ENCODE data around the gene GPR146. TPM values are rescaled to one million over a fixed set of nuclear protein-coding genes. Genes with fewer than 3 reads are reported as not detected.

GPR146 gene
- total RNA-seq, 4 donors from 2014 or later = 12.5 to 30.8 (median 25.5) TPM

DNA sequence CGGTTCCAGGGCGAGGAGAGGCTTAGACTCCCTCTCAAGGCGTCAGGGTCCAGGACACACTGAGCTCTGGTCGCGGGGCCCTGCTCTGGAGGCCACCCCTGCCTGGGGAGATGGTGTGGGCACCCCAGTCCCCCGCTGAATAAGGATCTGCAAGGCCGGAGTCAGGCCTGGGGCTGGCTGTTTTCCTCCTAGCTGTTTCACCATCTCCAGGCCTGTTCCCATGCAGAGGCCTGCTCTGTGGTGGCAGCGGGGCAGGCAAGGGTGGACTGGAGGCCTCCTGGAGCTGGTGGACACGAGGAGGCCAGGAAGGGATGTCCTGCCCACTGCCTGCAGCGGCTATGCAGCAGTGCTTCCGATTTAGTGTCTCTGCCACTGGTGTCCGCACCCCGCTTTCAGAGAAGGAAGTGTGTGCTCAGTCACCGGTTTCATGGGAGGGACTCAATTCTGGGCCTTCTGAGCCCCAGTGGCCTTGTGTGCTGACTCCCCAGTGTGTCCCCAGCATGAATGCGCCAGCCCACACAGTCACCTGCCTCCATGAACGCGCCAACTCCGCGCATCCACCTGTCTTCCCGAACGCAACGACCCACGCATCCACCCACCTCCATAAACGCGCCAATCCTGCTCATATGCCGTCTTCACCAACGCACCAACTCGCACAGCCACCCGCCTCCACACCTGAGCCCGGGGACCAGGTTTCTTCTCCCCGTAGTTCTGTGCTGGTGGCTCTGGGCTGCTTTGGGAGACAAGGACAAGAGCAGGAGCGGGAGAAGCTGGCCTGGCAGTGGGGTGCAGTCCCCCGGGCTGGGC, 14.5 kb upstream of the GPR146 start:
- Histone ChIP-seq H3K36me3 (peaks cover 0 to 17% (median 15%) of the 10 kb centered on the region in 4 donors), H3K27ac (replicated peaks in 1 of 4) (peak overlapping the region; percentile 91 to 100 (median 96)), H3K9me3 (no peaks in the 10 kb centered on the region), H3K4me1 (peaks cover 19 to 52% (median 43%) of the 10 kb centered on the region in 4 donors), H3K4me3 (no peak overlapping the region), H3K27me3 (no peaks in the 10 kb centered on the region)
- intact Hi-C loops (cut with DNase I) = loop anchor here (5.0 kb wide), 1 partner anchor 38 kb away; no protein-coding TSS in a partner anchor
- no peak for DNase-seq (ENCODE audit: extremely low spot score)
- no peak for TF ChIP-seq EP300 (IDR thresholded peaks at IDR 0.05)
- no peak for TF ChIP-seq POLR2AphosphoS5 (IDR thresholded peaks at IDR 0.05)
- TF ChIP-seq, protein P1, sequence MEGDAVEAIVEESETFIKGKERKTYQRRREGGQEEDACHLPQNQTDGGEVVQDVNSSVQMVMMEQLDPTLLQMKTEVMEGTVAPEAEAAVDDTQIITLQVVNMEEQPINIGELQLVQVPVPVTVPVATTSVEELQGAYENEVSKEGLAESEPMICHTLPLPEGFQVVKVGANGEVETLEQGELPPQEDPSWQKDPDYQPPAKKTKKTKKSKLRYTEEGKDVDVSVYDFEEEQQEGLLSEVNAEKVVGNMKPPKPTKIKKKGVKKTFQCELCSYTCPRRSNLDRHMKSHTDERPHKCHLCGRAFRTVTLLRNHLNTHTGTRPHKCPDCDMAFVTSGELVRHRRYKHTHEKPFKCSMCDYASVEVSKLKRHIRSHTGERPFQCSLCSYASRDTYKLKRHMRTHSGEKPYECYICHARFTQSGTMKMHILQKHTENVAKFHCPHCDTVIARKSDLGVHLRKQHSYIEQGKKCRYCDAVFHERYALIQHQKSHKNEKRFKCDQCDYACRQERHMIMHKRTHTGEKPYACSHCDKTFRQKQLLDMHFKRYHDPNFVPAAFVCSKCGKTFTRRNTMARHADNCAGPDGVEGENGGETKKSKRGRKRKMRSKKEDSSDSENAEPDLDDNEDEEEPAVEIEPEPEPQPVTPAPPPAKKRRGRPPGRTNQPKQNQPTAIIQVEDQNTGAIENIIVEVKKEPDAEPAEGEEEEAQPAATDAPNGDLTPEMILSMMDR (IDR thresholded peaks at IDR 0.05) = no peak
- no peak for TF ChIP-seq POLR2A (IDR thresholded peaks at IDR 0.05; ENCODE audit: low read depth)
- WGBS = 93% methylated on average over 29 of the region's 33 CpGs

DNA sequence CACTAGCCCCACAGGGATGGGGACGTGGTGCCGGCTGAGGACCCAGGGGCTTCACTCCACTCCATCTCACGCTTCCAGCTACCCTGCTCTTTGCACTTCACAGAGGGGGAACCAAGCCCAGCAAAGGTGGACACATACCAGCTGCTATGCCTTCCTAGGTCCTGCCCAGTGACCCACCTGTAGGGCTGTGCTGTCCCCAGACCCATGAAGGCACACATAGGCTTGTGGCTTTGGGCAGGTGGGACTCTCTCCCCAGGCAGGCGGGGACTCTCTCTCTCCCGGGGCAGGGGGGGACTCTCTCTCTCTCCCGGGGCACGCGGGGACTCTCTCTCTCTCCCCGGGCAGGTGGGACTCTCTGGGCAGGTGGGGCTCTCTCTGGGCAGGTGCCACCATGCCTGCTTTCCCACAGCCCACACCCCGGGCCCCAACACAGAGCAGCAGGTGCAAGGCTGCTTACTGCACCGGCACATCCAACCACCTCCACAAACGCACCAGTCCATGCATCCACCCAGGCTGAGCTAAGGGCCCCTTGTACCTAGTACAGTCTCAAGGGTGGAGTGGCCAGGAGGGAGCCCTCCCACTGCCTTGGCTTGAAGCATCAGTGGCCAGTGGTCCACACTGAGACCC, 13.8 kb upstream of the GPR146 start:
- intact Hi-C loops (cut with DNase I) = no loop called here
- DNase-seq (ENCODE audit: extremely low spot score) = no peak
- TF ChIP-seq, protein P1 (IDR thresholded peaks at IDR 0.05) = no peak
- TF ChIP-seq POLR2AphosphoS5 (IDR thresholded peaks at IDR 0.05) (no peak), EP300 (IDR thresholded peaks at IDR 0.05) (no peak)
- H3K36me3 ChIP-seq = peaks cover 0 to 13% (median 9%) of the 10 kb centered on the region in 4 donors
- 92% methylated on average over 12 of the region's 12 CpGs for WGBS
- no peaks in the 10 kb centered on the region for H3K9me3 ChIP-seq
- no peak overlapping the region for H3K27ac ChIP-seq (replicated peaks in 1 of 4)
- H3K27me3 ChIP-seq = no peaks in the 10 kb centered on the region
- peaks cover 19 to 45% (median 39%) of the 10 kb centered on the region in 4 donors for H3K4me1 ChIP-seq
- H3K4me3 ChIP-seq = no peak overlapping the region

DNA sequence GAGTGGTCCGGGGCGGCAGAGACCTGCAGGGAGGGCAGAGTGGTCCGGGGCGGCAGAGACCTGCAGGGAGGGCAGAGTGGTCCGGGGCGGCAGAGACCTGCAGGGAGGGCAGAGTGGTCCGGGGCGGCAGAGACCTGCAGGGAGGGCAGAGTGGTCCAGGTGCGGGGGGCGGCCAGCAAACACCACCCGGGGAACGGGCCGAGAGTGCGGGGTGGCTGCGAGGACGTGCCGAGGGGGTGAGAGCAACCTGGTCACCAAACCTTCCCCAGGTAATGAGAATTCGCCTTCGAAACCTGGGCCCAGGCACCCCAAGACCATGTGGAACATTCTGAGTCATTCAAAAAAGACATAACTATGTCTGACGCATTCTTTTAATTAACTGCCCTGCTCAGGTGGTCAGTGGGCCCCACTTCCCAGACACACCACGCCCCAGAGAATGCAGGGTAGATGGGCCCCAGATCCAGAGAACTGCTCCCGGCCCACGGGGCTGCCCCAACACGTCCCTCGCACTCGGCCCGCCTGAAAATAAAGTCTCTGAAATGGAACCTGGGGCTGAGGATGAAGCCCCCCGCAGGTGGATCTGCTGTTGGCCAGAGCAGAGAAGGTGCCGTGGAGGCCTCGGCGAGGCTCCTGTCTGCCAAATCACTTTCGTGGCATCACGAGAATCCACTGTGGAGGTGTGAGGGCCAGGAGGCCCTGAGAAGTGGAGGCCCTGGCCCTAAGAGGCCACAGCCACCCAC, 12.5 kb upstream of the GPR146 start:
- DNase-seq (ENCODE audit: extremely low spot score) = no peak
- Histone ChIP-seq H3K4me1 (peaks cover 18 to 31% (median 26%) of the 10 kb centered on the region in 4 donors), H3K9me3 (no peaks in the 10 kb centered on the region), H3K4me3 (no peak overlapping the region), H3K27me3 (no peaks in the 10 kb centered on the region), H3K36me3 (no peaks in the 10 kb centered on the region), H3K27ac (replicated peaks in 1 of 4) (no peak overlapping the region)
- intact Hi-C loops (cut with DNase I) = no loop called here
- WGBS = 95% methylated on average over 24 of the region's 33 CpGs
- TF ChIP-seq, protein P1 (IDR thresholded peaks at IDR 0.05) = no peak
- TF ChIP-seq POLR2A (IDR thresholded peaks at IDR 0.05; ENCODE audit: low read depth) (no peak), POLR2AphosphoS5 (IDR thresholded peaks at IDR 0.05) (no peak), EP300 (IDR thresholded peaks at IDR 0.05) (no peak)

DNA sequence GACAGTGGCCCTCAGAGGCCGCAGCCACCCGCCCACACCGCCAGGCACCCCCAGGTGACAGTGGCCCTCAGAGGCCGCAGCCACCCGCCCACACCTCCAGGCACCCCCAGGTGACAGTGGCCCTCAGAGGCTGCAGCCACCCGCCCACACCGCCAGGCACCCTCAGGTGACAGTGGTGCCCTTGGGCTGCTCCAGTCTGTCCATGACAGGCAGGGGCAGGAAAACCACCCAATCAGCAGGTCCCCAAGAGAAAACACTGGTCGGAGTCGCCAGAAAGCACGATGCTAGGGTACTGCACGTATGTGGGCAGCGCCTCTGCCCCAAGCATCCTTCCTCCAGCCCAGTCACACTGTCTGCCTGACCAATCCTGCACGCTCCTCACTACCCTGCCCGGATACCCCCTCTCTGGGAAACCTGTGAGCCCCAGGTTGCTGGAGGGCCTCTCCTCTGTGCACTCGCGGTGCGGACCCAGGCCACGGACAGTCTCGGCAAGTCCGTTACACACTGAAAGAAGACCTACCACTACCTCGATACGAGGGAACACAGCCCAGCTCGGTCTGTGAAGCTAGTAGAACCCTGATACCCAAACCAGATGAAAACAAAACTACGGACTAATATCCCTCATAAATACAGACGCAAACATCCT, 11.7 kb upstream of the GPR146 start:
- H3K27ac ChIP-seq (replicated peaks in 1 of 4) = no peak overlapping the region
- no peak for DNase-seq (ENCODE audit: extremely low spot score)
- intact Hi-C loops (cut with DNase I) = no loop called here
- 94% methylated on average over 18 of the region's 25 CpGs for WGBS
- H3K4me1 ChIP-seq = peaks cover 12 to 24% (median 18%) of the 10 kb centered on the region in 4 donors
- no peaks in the 10 kb centered on the region for H3K36me3 ChIP-seq
- TF ChIP-seq POLR2AphosphoS5 (IDR thresholded peaks at IDR 0.05) (no peak), EP300 (IDR thresholded peaks at IDR 0.05) (no peak), POLR2A (IDR thresholded peaks at IDR 0.05; ENCODE audit: low read depth) (no peak)
- TF ChIP-seq, protein P1 (IDR thresholded peaks at IDR 0.05) = no peak
- no peak overlapping the region for H3K4me3 ChIP-seq
- no peaks in the 10 kb centered on the region for H3K9me3 ChIP-seq
- no peaks in the 10 kb centered on the region for H3K27me3 ChIP-seq

All from esophagus muscularis mucosa (tissue), 4 donors.